Tibial artery (tissue), 4 donors: Measurements from ENCODE around the gene SHROOM3.

ENCODE experiments used
- DNase-seq, 2 donors: peaks; one replicate each; pipeline ENCODE4 v3.0.0-alpha.2; 2019
- H3K27ac ChIP-seq, 2 donors: fragments of 200-600 bp; sonication (generic) in 1 of 2; 1 replicate in 1 of 2; 2 replicates in 1 of 2; pipeline ENCODE4 v1.5.1; 2018 to 2019; ENCODE audit warnings: mild to moderate bottlenecking in 1 of 2
- H3K27me3 ChIP-seq, 2 donors: fragments of 200-600 bp; sonication (generic) in 1 of 2; one replicate each; pipeline versions ENCODE4 v1.5.1 to v1.6.0; 2016 to 2019
- H3K36me3 ChIP-seq, 3 donors: fragments of 200-600 bp; sonication (generic) in 2 of 3; one replicate each; pipeline ENCODE4 v1.5.1; 2016 to 2019; ENCODE audit warnings: mild to moderate bottlenecking in 2 of 3
- H3K4me1 ChIP-seq, 4 donors: fragments of 200-600 bp; sonication (generic) in 2 of 4; 1 replicate in 3 of 4; 2 replicates in 1 of 4; pipeline ENCODE4 v1.5.1; 2016 to 2019
- H3K4me3 ChIP-seq, 2 donors: fragments of 200-600 bp; sonication (generic) in 1 of 2; 1 replicate in 1 of 2; 2 replicates in 1 of 2; pipeline ENCODE4 v1.5.1; 2018 to 2019; ENCODE audit warnings: mild to moderate bottlenecking in 2 of 2
- H3K9me3 ChIP-seq, 3 donors: fragments of 200-600 bp; sonication (generic) in 1 of 3; one replicate each; pipeline ENCODE4 v1.5.1; 2016 to 2019
- CTCF ChIP-seq, 2 experiments: fragments of 200-600 bp in 1 of 2; fragments of 450-650 bp in 1 of 2; IDR thresholded peaks; one replicate each; pipeline ENCODE4 v1.5.1; 2017 to 2019; ENCODE audit warnings: antibody characterized with exemption in 2 of 2, mild to moderate bottlenecking in 1 of 2, moderate library complexity in 1 of 2
- intact Hi-C: fragments of 100-400 bp; cut with DNase I; formaldehyde crosslinking; loops from one replicate; pipeline ENCODE4 v1.15.0; 2023; ENCODE audit warnings: low total_unique reads

SHROOM3 gene

GRCh38 chr4:76498550-76498949 lies 63.5 kb downstream of the SHROOM3 start:
- intact Hi-C loops: no loop called here
- no peak for DNase-seq
- Histone ChIP-seq H3K9me3 (no peaks in the 10 kb centered on the region), H3K4me3 (no peak overlapping the region), H3K27ac (peak overlapping the region in 1 of 2 donors; percentile 17), H3K27me3 (no peaks in the 10 kb centered on the region), H3K36me3 (no peaks in the 10 kb centered on the region), H3K4me1 (peaks cover 0 to 6% (median 0%) of the 10 kb centered on the region in 4 donors)
- TF ChIP-seq CTCF (IDR thresholded peaks at IDR 0.05): no peak

GRCh38 chr4:76499461-76499860 lies 64.4 kb downstream of the SHROOM3 start:
- no peak for TF ChIP-seq CTCF (IDR thresholded peaks at IDR 0.05)

GRCh38 chr4:76502886-76503285 lies 67.9 kb downstream of the SHROOM3 start:
- no peaks in the 10 kb centered on the region for H3K9me3 ChIP-seq
- no peaks in the 10 kb centered on the region for H3K36me3 ChIP-seq
- TF ChIP-seq CTCF (IDR thresholded peaks at IDR 0.05): no peak
- peaks cover 0 to 6% (median 0%) of the 10 kb centered on the region in 4 donors for H3K4me1 ChIP-seq
- no peaks in the 10 kb centered on the region for H3K27me3 ChIP-seq
- no peak for DNase-seq
- no peak overlapping the region for H3K4me3 ChIP-seq
- intact Hi-C loops: loop anchor here (10.0 kb wide), 1 partner anchor 318 kb away; no protein-coding TSS in a partner anchor
- no peak overlapping the region for H3K27ac ChIP-seq

More at GRCh38 chr4:76499461-76499860, 64.4 kb downstream of the SHROOM3 start:
- intact Hi-C loops: no loop called here
- no peak for DNase-seq
- Histone ChIP-seq H3K4me1 (peaks cover 0 to 6% (median 0%) of the 10 kb centered on the region in 4 donors), H3K4me3 (no peak overlapping the region), H3K27me3 (no peaks in the 10 kb centered on the region), H3K27ac (no peak overlapping the region), H3K36me3 (no peaks in the 10 kb centered on the region), H3K9me3 (no peaks in the 10 kb centered on the region)

GRCh38 chr4:76504613-76505465 lies 69.8 kb downstream of the SHROOM3 start:
- Histone ChIP-seq H3K4me3 (no peak overlapping the region), H3K36me3 (no peaks in the 10 kb centered on the region), H3K9me3 (no peaks in the 10 kb centered on the region), H3K27ac (no peak overlapping the region), H3K4me1 (no peaks in the 10 kb centered on the region), H3K27me3 (no peaks in the 10 kb centered on the region)
- peak; percentile 71 to 77 for TF ChIP-seq CTCF (IDR thresholded peaks at IDR 0.05)
- intact Hi-C loops: loop anchor here (5.0 to 10.0 kb wide), 2 partner anchors 73 to 320 kb away; no protein-coding TSS in a partner anchor
- no peak for DNase-seq

GRCh38 chr4:76511947-76512346 lies 76.9 kb downstream of the SHROOM3 start:
- no peak for TF ChIP-seq CTCF (IDR thresholded peaks at IDR 0.05)
- intact Hi-C loops: loop anchor here (2.0 kb wide), 1 partner anchor 237 kb away; no protein-coding TSS in a partner anchor
- no peak overlapping the region for H3K4me3 ChIP-seq
- H3K36me3 ChIP-seq: no peaks in the 10 kb centered on the region
- H3K27ac ChIP-seq: no peak overlapping the region
- no peaks in the 10 kb centered on the region for H3K9me3 ChIP-seq
- peaks cover 0 to 19% (median 9%) of the 10 kb centered on the region in 4 donors for H3K4me1 ChIP-seq
- no peak for DNase-seq
- H3K27me3 ChIP-seq: no peaks in the 10 kb centered on the region
